Purkinje cell (primary cell): ENCODE data around the gene CAMSAP1. TPM values are rescaled to one million over a fixed set of nuclear protein-coding genes. Genes with fewer than 3 reads are reported as not detected.

Experiments used
- polyA plus RNA-seq: library from polyadenylated mRNA; unstranded; fragments of >200 nt; fragmentation: Nextera tagmentation; gene quantifications from 2 replicates; pipeline ENCODE4 v1.2.1, GENCODE V29; 2014

The CAMSAP1 gene
- polyA plus RNA-seq: 2.3 and 5.1 TPM in 2 replicates

GRCh38 chr9:135907431-135908092 is at the start of gene CAMSAP1:
TSS of gene CAMSAP1 (minus strand) at chr9:135907546. CDS start at chr9:135907159, 387 bp downstream.

Other genes with a start within 250 kb of the CAMSAP1 start
- gene LCN9, start 244.2 kb downstream of the CAMSAP1 start, polyA plus RNA-seq: not detected in 2 replicates
- gene SOHLH1, start 208.1 kb downstream of the CAMSAP1 start, polyA plus RNA-seq: 1.4 TPM in 1 of 2 replicates, not detected in the other
- 0.07 and 0.82 TPM in 2 replicates for gene KCNT1, start 205.4 kb downstream of the CAMSAP1 start, polyA plus RNA-seq
- gene UBAC1, start 53.8 kb upstream of the CAMSAP1 start, polyA plus RNA-seq: 16.3 and 22.1 TPM in 2 replicates
- 4.7 and 6.2 TPM in 2 replicates for gene NACC2, start 187.7 kb upstream of the CAMSAP1 start, polyA plus RNA-seq
- gene TMEM250, start 211.3 kb upstream of the CAMSAP1 start, polyA plus RNA-seq: 0.36 and 0.52 TPM in 2 replicates